ENCODE data around the gene C2orf81.

DNA sequence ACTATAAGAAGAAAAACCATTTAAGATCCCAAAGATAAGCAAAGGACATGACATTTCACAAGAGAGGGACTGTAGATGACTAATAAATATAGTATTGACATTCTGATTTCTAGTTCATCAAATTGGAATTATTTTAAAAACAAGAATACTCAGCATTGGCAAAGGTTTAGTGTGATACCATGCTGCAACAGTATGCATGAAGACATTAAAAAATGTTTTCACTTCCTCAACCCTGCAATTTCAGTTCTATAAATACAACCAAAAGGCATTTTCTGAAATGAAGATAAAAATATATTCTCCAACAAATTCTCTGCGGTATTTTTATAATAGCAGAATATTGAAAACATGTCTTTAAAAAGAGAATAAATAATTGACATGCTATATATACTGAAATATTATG is 2.1 kb downstream of the C2orf81 start:
- TF ChIP-seq, protein P1, sequence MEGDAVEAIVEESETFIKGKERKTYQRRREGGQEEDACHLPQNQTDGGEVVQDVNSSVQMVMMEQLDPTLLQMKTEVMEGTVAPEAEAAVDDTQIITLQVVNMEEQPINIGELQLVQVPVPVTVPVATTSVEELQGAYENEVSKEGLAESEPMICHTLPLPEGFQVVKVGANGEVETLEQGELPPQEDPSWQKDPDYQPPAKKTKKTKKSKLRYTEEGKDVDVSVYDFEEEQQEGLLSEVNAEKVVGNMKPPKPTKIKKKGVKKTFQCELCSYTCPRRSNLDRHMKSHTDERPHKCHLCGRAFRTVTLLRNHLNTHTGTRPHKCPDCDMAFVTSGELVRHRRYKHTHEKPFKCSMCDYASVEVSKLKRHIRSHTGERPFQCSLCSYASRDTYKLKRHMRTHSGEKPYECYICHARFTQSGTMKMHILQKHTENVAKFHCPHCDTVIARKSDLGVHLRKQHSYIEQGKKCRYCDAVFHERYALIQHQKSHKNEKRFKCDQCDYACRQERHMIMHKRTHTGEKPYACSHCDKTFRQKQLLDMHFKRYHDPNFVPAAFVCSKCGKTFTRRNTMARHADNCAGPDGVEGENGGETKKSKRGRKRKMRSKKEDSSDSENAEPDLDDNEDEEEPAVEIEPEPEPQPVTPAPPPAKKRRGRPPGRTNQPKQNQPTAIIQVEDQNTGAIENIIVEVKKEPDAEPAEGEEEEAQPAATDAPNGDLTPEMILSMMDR (IDR thresholded peaks at IDR 0.05; ENCODE audit: low read depth, low read length), result no peak
- TF ChIP-seq POLR2A (IDR thresholded peaks at IDR 0.05; ENCODE audit: extremely low read depth, insufficient read length), result no peak
- TF ChIP-seq, protein P2, sequence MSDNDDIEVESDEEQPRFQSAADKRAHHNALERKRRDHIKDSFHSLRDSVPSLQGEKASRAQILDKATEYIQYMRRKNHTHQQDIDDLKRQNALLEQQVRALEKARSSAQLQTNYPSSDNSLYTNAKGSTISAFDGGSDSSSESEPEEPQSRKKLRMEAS (IDR thresholded peaks at IDR 0.05; ENCODE audit: low read depth, low read length), result no peak
- no peak for TF ChIP-seq MYC (IDR thresholded peaks at IDR 0.05; ENCODE audit: low read depth, low read length)

All from NB4 (cell line).